ENCODE measurements around the gene GTPBP3. TPM values are rescaled to one million over a fixed set of nuclear protein-coding genes. Genes with fewer than 3 reads are reported as not detected.

The GTPBP3 gene
- total and polyA plus RNA-seq, 2 of the 8 experiments (the other 6 are each of a cell fraction or from before 2014, with no cell fraction given), result 30.4 to 56.0 TPM

- TF ChIP-seq CTCF (IDR thresholded peaks at IDR 0.05; ENCODE audit: control extremely low read depth in 1 of 3, insufficient read depth in 1 of 3, low read depth in 1 of 3, low read length in 3 of 3), result peak; percentile 95 to 98 (median 98)
- no peak for TF ChIP-seq CHD2 (IDR thresholded peaks at IDR 0.05; ENCODE audit: low read length)
These were observed 48.7 kb downstream of the GTPBP3 start (continued) for GRCh38 chr19:17385878-17386611.
